IMR-90 (cell line): Measurements from ENCODE around the gene METTL5. TPM values are rescaled to one million over a fixed set of nuclear protein-coding genes. Genes with fewer than 3 reads are reported as not detected.
"Not testable (repeated sequence)": the region's sequence is repeated elsewhere in the genome, so short reads cannot be mapped to it uniquely, and the experiment has no call there.

ENCODE experiments used
- ATAC-seq: fragments of 200-7000 bp; cut with Tn5 transposase; 2 replicates; pipeline ENCODE4 v1.9.1; 2020; ENCODE audit warnings: low read depth, mild to moderate bottlenecking, moderate library complexity
- BruUV-seq: library from RNA; stranded (reverse); fragments of 400-500 nt; replicated peaks from 2 replicates; lab custom pipeline; 2021; lab: Mats Ljungman, UMichigan
- CTCF ChIA-PET: fragments of 300-600 bp; formaldehyde crosslinking; extraction: SDS; loops from one replicate; lab custom pipeline; 2021; ENCODE audit warnings: antibody characterized with exemption; lab: Yijun Ruan, JAX
- POLR2A ChIA-PET: fragments of 300-600 bp; sonication (Branson Sonifier 250); formaldehyde crosslinking; loops from one replicate; lab custom pipeline; 2022; ENCODE audit warnings: antibody characterized with exemption; ENCODE audit not compliant: unreplicated experiment; lab: Charles Lee
- DNase-seq: peaks from one replicate; pipeline ENCODE4 v3.0.0; 2013
- H2AFZ ChIP-seq: replicated peaks from 2 replicates; pipeline ENCODE3; 2013; ENCODE audit warnings: low read length, mild to moderate bottlenecking; ENCODE audit not compliant: poor library complexity
- H2AK5ac ChIP-seq: 2 replicates; pipeline ENCODE4 v1.6.1; 2013; ENCODE audit warnings: low read depth, low read length, inconsistent platforms
- H2AK9ac ChIP-seq: replicated peaks from 2 replicates; pipeline ENCODE3; 2013; ENCODE audit warnings: mild to moderate bottlenecking, low read depth, low read length, moderate library complexity; ENCODE audit not compliant: poor library complexity
- H2BK120ac ChIP-seq: 2 replicates; pipeline ENCODE4 v1.6.1; 2013; ENCODE audit warnings: low read depth, low read length, inconsistent platforms
- H2BK15ac ChIP-seq: 3 replicates; pipeline ENCODE4 v1.6.1; 2013; ENCODE audit warnings: low read depth, low read length, inconsistent platforms
- H2BK20ac ChIP-seq: 2 replicates; pipeline ENCODE4 v1.6.1; 2013; ENCODE audit warnings: low read depth, mild to moderate bottlenecking, inconsistent platforms, low read length, moderate library complexity
- H2BK5ac ChIP-seq: 2 replicates; pipeline ENCODE4 v1.6.1; 2013; ENCODE audit warnings: mild to moderate bottlenecking, low read depth, low read length, inconsistent platforms; ENCODE audit not compliant: poor library complexity, severe bottlenecking
- H3K14ac ChIP-seq: replicated peaks from 2 replicates; pipeline ENCODE4 v1.6.1; 2013; ENCODE audit warnings: low read depth, low read length, inconsistent platforms
- H3K18ac ChIP-seq: 2 replicates; pipeline ENCODE4 v1.6.1; 2013; ENCODE audit warnings: low read depth, low read length, control low read depth
- H3K23ac ChIP-seq: 2 replicates; pipeline ENCODE4 v1.6.1; 2013; ENCODE audit warnings: low read depth, low read length, inconsistent platforms
- H3K27ac ChIP-seq: 2 replicates; pipeline ENCODE4 v1.5.1; 2013; ENCODE audit warnings: mild to moderate bottlenecking, control low read depth, low read length; ENCODE audit not compliant: insufficient read depth
- H3K27me3 ChIP-seq: 2 replicates; pipeline ENCODE4 v1.6.1; 2013; ENCODE audit warnings: low read length; ENCODE audit not compliant: control insufficient read depth, insufficient read depth
- H3K36me3 ChIP-seq: 2 replicates; pipeline ENCODE4 v1.6.1; 2013; ENCODE audit warnings: low read length, mixed read lengths; ENCODE audit not compliant: control insufficient read depth, insufficient read depth
- H3K4ac ChIP-seq: 2 replicates; pipeline ENCODE4 v1.6.1; 2013; ENCODE audit warnings: low read depth, low read length, inconsistent platforms
- H3K4me1 ChIP-seq: 2 replicates; pipeline ENCODE4 v1.6.1; 2013; ENCODE audit warnings: low read length, mixed read lengths; ENCODE audit not compliant: control insufficient read depth, insufficient read depth
- H3K4me2 ChIP-seq: 2 replicates; pipeline ENCODE4 v1.6.1; 2013; ENCODE audit warnings: low read depth, mild to moderate bottlenecking, control low read depth, low read length, moderate library complexity
- H3K4me3 ChIP-seq: 2 replicates; pipeline ENCODE4 v1.5.1; 2013; ENCODE audit warnings: low read depth, mild to moderate bottlenecking, control low read depth, low read length, moderate library complexity; ENCODE audit not compliant: insufficient read depth
- H3K56ac ChIP-seq: 2 replicates; pipeline ENCODE4 v1.6.1; 2013; ENCODE audit warnings: low read length, inconsistent platforms; ENCODE audit not compliant: insufficient read depth; ENCODE audit errors: extremely low read depth
- H3K79me1 ChIP-seq, 2 experiments: 2 replicates each; pipeline ENCODE4 v1.6.1; 2013; ENCODE audit warnings: low read length in 2 of 2, inconsistent platforms in 1 of 2, low read depth in 1 of 2
- H3K9ac ChIP-seq: 2 replicates; pipeline ENCODE4 v1.6.1; 2013; ENCODE audit warnings: low read depth, low read length, control low read depth
- H3K9me1 ChIP-seq: 2 replicates; pipeline ENCODE4 v1.6.1; 2013; ENCODE audit warnings: low read length, inconsistent platforms; ENCODE audit not compliant: insufficient read depth
- H3K9me3 ChIP-seq: 2 replicates; pipeline ENCODE4 v1.6.1; 2013; ENCODE audit warnings: low read length; ENCODE audit not compliant: control insufficient read depth, insufficient read depth
- H4K20me1 ChIP-seq: 2 replicates; pipeline ENCODE4 v1.6.1; 2013; ENCODE audit warnings: low read length, inconsistent platforms; ENCODE audit not compliant: insufficient read depth
- H4K5ac ChIP-seq: 2 replicates; pipeline ENCODE4 v1.6.1; 2013; ENCODE audit warnings: mild to moderate bottlenecking, low read depth, low read length, control low read depth
- H4K8ac ChIP-seq, 2 experiments: 2 replicates each; pipeline ENCODE4 v1.6.1; 2013; ENCODE audit warnings: low read depth in 2 of 2, low read length in 2 of 2, control low read depth in 1 of 2, inconsistent platforms in 1 of 2
- H4K91ac ChIP-seq: 2 replicates; pipeline ENCODE4 v1.6.1; 2013; ENCODE audit warnings: low read depth, low read length, inconsistent platforms; ENCODE audit not compliant: insufficient read depth
- BHLHE40 ChIP-seq: fragments of 150-350 bp; IDR thresholded peaks from 2 replicates; pipeline ENCODE4 v1.6.1; 2016; ENCODE audit warnings: mild to moderate bottlenecking, low read depth, low read length
- CEBPB ChIP-seq: IDR thresholded peaks from 2 replicates; pipeline ENCODE4 v1.6.1; 2012; ENCODE audit warnings: low read depth, low read length, improper control_type of control experiment
- FOS ChIP-seq: fragments of 150-350 bp; IDR thresholded peaks from 2 replicates; pipeline ENCODE4 v1.6.1; 2016; ENCODE audit warnings: low read depth, low read length
- NFE2L2 ChIP-seq: fragments of 150-350 bp; IDR thresholded peaks from 2 replicates; pipeline ENCODE4 v1.6.1; 2016; ENCODE audit warnings: low read depth, mild to moderate bottlenecking, low read length
- POLR2A ChIP-seq: IDR thresholded peaks from 2 replicates; pipeline ENCODE4 v1.6.1; 2012; ENCODE audit warnings: mild to moderate bottlenecking, low read depth, low read length
- RAD21 ChIP-seq: IDR thresholded peaks from 2 replicates; pipeline ENCODE4 v1.6.1; 2012; ENCODE audit warnings: low read length, improper control_type of control experiment
- RCOR1 ChIP-seq: IDR thresholded peaks from 2 replicates; pipeline ENCODE4 v1.6.1; 2012; ENCODE audit warnings: mild to moderate bottlenecking, low read length, improper control_type of control experiment; ENCODE audit not compliant: insufficient replicate concordance
- RFX5 ChIP-seq: IDR thresholded peaks from 2 replicates; pipeline ENCODE4 v1.8.0; 2012; ENCODE audit warnings: low read depth, mild to moderate bottlenecking, low read length, moderate library complexity
- SMC3 ChIP-seq: fragments of 150-350 bp; IDR thresholded peaks from 2 replicates; pipeline ENCODE4 v1.6.1; 2016; ENCODE audit warnings: low read depth, mild to moderate bottlenecking, antibody characterized with exemption, low read length, moderate library complexity
- USF2 ChIP-seq: fragments of 150-350 bp; IDR thresholded peaks from 2 replicates; pipeline ENCODE4 v1.6.1; 2017; ENCODE audit warnings: mild to moderate bottlenecking, antibody characterized with exemption, low read length, low read depth
- WGBS, 2 experiments: methylation state at CpG; one replicate each; pipeline versions ENCODE4 v1.1.5 to v1.1.7; 2013; ENCODE audit warnings: missing lambda C conversion rate in 2 of 2; ENCODE audit not compliant: insufficient read length in 1 of 2; ENCODE audit errors: extremely low coverage in 2 of 2; 5-methylcytosine and 5-hydroxymethylcytosine counted together
- dilution Hi-C: fragments of 300-500 bp; cut with HindIII; formaldehyde crosslinking; loops from one replicate; pipeline ENCODE4 v1.14.3; 2018; ENCODE audit warnings: low sequenced_read_pairs; ENCODE audit not compliant: unreplicated experiment
- in situ Hi-C: fragments of 300-500 bp; cut with MboI; formaldehyde crosslinking; loops from 3 replicates; pipeline ENCODE4 v1.14.3; 2019; ENCODE audit warnings: low sequenced_read_pairs, inconsistent platforms, mixed read lengths
- intact Hi-C: fragments of 100-400 bp; cut with micrococcal nuclease; formaldehyde crosslinking; loops from 2 replicates; pipeline ENCODE4 v1.10.0; 2022
- polyA plus RNA-seq, 3 experiments: library from polyadenylated mRNA; depleted of rRNA; stranded (reverse); fragments of >200 nt; gene quantifications; 2 replicates each; pipeline ENCODE4 v1.2.3, GENCODE V29; 2012; ENCODE audit warnings: low replicate concordance in 1 of 3
- total RNA-seq: library from RNA; depleted of rRNA; stranded (reverse); fragments of >200 nt; gene quantifications from 2 replicates; pipeline ENCODE4 v1.2.3, GENCODE V29; 2012

METTL5 gene
- total and polyA plus RNA-seq, 2 of the 4 experiments (the other 2 are of a cell fraction) = 38.3 to 49.8 TPM

GRCh38 chr2:169845016-169845415 is 20.3 kb upstream of the METTL5 start:
- in situ Hi-C loops = no loop called here
- intact Hi-C loops = no loop called here
- Histone ChIP-seq H3K9me1 (peaks cover 7% of the 10 kb centered on the region), H2AK5ac (no peak overlapping the region), H3K27ac (no peak overlapping the region), H2BK20ac (no peak overlapping the region), H3K9ac (no peak overlapping the region), H3K23ac (no peak overlapping the region), H2BK15ac (no peak overlapping the region), H3K9me3 (no peaks in the 10 kb centered on the region; the same call in 1 of the 2 replicates), H4K5ac (no peak overlapping the region), H2AK9ac (no peak overlapping the region), H3K27me3 (no peaks in the 10 kb centered on the region), H3K56ac (no peak overlapping the region), H3K18ac (no peak overlapping the region), H3K36me3 (0 out of 2 replicates have a peak, but pooled peaks cover 2% of the 10 kb centered on the region), H3K4me1 (no peaks in the 10 kb centered on the region), H4K8ac (no peak overlapping the region), H3K4me3 (no peak overlapping the region), H2AFZ (no peak overlapping the region), H4K91ac (no peak overlapping the region), H3K14ac (no peak overlapping the region), H2BK5ac (no peak overlapping the region), H2BK120ac (no peak overlapping the region), H3K79me1 (peaks cover 15 to 39% of the 10 kb centered on the region in 2 experiments), H3K4me2 (no peak overlapping the region), H4K20me1 (peaks cover 7% of the 10 kb centered on the region; the same call in 1 of the 2 replicates), H3K4ac (no peak overlapping the region)
- DNase-seq (peak; percentile 29), ATAC-seq (peak; percentile 46; the same call in 1 of the 2 replicates)
- ChIA-PET CTCF (interaction anchor here (0.7 kb wide), 1 partner anchor 32 kb away, joined by 3 read pairs; no protein-coding TSS in a partner anchor), POLR2A (no interaction called here)
- no CpG with 5 or more reads among the region's 2 CpGs for WGBS, 2 experiments
- dilution Hi-C loops = no loop called here
- no TSS peak for BruUV-seq
- TF ChIP-seq POLR2A = no peak
- TF ChIP-seq CEBPB = no peak
- no peak for TF ChIP-seq FOS
- no peak for TF ChIP-seq RFX5
- no peak for TF ChIP-seq BHLHE40
- no peak for TF ChIP-seq SMC3
- TF ChIP-seq USF2 = no peak
- TF ChIP-seq RAD21 = no peak
- no peak for TF ChIP-seq RCOR1
- no peak for TF ChIP-seq NFE2L2

- H3K4me2 ChIP-seq, H4K8ac ChIP-seq, DNase-seq, H3K9ac ChIP-seq, in situ Hi-C loops, H3K4me3 ChIP-seq, H2BK20ac ChIP-seq, H3K4ac ChIP-seq, H3K27ac ChIP-seq, H3K9me1 ChIP-seq, BruUV-seq, H2AK5ac ChIP-seq, H3K56ac ChIP-seq, ATAC-seq, H3K9me3 ChIP-seq, H3K4me1 ChIP-seq, H2AK9ac ChIP-seq, dilution Hi-C loops, CTCF ChIA-PET, H2AFZ ChIP-seq, H3K18ac ChIP-seq, H2BK15ac ChIP-seq, H2BK120ac ChIP-seq, intact Hi-C loops, H3K23ac ChIP-seq, H4K91ac ChIP-seq, H4K5ac ChIP-seq, H3K14ac ChIP-seq, H3K27me3 ChIP-seq, H3K36me3 ChIP-seq, H2BK5ac ChIP-seq, POLR2A ChIA-PET: not testable (repeated sequence)
- H3K79me1 ChIP-seq = peaks cover 5 to 37% of the 10 kb centered on the region in 2 experiments
- no CpG with 5 or more reads among the region's 24 CpGs for WGBS, 2 experiments
- peaks cover 21% of the 10 kb centered on the region for H4K20me1 ChIP-seq
Measured at GRCh38 chr2:169841625-169842024, 16.9 kb upstream of the METTL5 start.
